ENCODE results near the gene CUZD1.
A peak's percentile ranks its signal among the peaks of the same experiment; 100 is the strongest.
"Not testable (repeated sequence)": the region's sequence is repeated elsewhere in the genome, so short reads cannot be mapped to it uniquely, and the experiment has no call there.

Gene CUZD1, protein sequence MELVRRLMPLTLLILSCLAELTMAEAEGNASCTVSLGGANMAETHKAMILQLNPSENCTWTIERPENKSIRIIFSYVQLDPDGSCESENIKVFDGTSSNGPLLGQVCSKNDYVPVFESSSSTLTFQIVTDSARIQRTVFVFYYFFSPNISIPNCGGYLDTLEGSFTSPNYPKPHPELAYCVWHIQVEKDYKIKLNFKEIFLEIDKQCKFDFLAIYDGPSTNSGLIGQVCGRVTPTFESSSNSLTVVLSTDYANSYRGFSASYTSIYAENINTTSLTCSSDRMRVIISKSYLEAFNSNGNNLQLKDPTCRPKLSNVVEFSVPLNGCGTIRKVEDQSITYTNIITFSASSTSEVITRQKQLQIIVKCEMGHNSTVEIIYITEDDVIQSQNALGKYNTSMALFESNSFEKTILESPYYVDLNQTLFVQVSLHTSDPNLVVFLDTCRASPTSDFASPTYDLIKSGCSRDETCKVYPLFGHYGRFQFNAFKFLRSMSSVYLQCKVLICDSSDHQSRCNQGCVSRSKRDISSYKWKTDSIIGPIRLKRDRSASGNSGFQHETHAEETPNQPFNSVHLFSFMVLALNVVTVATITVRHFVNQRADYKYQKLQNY

DNA sequence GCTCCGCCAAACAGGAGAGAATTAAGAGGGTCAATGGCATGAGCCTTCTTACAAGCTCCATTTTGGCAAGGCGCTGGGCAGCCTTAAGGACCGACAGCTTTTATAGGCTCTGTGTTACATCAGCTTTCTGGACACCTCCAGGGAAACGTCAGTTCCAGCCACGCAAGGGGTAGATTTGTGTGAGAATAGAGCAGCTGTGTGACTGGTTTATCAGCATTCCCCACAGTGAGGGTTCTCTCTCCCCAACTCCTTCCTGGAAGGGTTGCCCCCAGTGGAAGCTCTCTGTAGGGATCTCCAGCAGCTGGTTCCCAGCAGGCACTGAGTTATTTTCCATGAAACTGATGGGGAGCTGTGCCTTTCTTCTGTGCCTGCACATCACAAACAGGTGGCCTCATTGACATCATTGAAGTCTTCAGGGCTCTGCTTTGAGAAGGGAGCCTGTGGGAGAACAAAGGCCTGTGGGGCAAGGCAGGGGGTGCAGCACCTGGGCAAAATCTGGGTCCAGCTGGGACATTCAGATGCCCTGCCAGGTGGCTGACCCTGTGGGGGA is at the start of gene CUZD1:
CUZD1 (minus strand) TSS at position 75 of the 550 bp plus-strand sequence; CDS start at position 61, 14 bp downstream.
- peak; percentile 60 for DNase-seq (ENCODE audit: low read depth, low spot score)

GRCh38 chr10:122894261-122894944 is 48.7 kb upstream of the CUZD1 start:
- no peak for DNase-seq (ENCODE audit: low read depth, low spot score)

DNA sequence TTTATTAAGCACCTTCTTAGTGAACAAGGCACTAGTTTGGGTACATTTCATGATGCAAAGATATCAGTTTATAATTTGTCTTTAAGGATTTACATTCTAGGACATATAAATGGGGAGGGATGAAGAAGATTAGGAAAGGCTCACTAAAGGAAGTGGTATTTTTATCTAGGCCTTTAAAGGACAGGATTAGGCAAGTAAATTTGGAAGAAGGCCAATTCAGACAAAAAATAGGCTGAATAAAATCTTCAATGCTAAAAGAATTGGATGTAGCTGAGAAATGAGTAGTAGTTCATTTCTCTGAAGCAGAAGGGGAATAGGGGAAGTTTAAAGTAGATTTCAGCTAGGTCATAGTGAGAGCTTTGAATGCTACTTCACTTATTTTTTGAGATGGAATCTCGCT is 38.5 kb upstream of the CUZD1 start:
- no peak for DNase-seq (ENCODE audit: low read depth, low spot score)

DNA sequence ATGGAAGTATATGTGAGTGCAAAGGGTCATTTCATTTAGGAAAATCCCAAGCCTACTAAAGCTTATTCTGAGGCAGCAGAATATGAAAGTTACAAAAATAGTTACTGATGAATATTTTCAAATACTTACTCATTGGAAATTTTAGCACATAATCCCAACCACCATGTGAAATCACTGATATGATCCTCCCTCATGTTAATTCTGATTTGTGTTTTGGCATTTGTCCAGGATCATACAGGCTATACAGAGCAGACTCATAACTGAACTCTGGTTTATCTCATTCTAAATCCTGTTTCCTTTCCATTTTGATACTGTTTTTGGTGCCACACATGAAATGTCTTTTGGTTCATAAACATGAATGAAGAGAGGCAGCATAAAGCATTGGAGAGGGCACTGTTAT is 37.1 kb upstream of the CUZD1 start:
- DNase-seq (ENCODE audit: low read depth, low spot score): no peak

DNA sequence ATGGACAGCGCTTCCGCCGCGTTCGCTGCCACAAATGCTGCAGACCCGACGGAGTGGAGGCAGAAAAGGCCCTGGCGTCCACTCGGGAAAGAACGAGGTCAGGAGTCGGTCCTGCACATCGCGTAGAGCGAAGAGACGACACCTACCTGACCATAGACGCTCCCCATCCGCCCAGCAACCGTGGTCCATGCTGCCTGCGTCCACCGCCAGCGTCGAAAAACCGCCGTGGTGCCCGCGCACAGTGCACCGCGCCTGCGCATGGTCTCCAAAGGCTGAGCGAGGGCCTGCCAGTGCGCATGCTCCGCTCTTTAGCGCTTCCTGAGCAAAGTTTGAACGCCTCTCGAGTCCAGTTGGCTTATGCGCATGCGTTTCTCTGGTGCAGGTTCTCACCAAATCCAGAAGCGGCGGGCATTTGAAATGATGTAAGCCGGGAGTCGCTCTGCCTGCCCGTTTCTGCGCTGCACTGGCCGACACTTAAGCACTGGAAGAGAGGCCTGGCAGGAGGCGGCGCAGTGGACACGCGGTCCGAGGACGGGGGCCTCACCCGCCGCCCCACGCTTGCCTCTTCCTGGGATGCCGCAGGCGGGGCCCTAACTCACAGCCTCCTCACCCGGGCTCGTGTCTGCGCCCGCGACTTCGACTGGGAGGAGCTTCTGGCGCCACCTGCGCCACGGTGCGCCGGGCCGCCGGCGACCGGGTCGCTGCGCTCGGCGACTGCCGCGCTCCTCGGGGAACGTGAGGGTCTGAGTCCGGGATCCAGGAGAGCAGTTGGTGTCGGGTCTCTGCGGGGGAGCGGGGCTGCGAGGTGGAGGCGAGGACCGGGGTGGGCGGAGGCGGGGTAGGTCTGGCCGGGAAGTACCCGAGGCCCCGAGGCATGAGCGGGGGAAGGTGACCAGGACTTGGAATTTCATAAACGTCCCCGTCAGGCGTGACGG is 33.9 kb upstream of the CUZD1 start, which contains the start of gene FAM24B:
FAM24B (minus strand) TSS at position 243 of the 935 bp plus-strand sequence. CDS start 29,066 bp downstream, outside the sequence.
- DNase-seq (ENCODE audit: low read depth, low spot score): peak; percentile 96

DNA sequence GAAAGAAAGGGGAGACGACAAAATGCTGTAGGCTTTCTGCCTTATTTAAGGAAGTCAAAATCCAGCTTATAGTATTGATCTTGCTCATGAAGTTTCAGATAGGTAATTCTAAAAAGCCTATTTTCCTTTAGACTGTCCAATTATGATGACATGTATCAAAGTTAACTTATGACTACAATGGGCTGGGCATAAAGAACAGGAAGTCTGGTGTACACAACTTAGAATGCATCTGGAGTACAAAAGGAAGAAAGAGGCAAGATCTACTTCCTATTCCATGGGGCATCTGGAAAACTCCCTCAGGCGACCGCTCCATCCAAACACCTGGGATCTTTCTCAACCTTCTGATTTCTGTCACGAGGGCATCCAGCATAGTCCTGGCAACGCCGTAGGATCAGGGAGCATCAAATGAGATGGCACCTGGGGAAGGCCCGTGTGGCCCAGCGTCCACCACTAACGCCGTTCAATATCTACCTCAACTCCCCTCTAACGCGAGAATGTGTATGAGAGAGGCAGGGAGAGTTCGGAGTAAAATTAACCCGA is 33.2 kb upstream of the CUZD1 start:
- no peak for DNase-seq (ENCODE audit: low read depth, low spot score)

DNA sequence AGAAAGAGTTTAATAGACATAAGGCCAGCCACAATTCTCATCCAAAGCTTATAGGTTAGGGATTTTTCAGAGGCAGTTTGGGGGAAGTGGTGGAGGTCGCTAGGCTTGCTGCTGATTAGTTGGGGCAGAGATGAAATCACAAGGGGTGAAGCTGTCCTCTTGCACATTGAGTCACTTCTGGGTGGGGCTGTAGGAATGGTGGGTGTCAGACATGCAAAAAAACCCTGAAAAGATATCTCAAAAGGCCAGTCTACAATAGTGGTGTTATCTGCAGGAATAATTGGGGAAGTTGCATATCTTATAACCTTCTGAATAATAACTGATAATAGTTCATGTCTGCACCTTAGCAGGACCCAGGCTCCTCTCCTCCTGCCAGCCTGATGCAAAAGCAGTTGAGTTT is 31.6 kb upstream of the CUZD1 start:
- no peak for DNase-seq (ENCODE audit: low read depth, low spot score)

- no peak for DNase-seq (ENCODE audit: low read depth, low spot score)
These were observed 30.8 kb upstream of the CUZD1 start for GRCh38 chr10:122876467-122876855.

DNA sequence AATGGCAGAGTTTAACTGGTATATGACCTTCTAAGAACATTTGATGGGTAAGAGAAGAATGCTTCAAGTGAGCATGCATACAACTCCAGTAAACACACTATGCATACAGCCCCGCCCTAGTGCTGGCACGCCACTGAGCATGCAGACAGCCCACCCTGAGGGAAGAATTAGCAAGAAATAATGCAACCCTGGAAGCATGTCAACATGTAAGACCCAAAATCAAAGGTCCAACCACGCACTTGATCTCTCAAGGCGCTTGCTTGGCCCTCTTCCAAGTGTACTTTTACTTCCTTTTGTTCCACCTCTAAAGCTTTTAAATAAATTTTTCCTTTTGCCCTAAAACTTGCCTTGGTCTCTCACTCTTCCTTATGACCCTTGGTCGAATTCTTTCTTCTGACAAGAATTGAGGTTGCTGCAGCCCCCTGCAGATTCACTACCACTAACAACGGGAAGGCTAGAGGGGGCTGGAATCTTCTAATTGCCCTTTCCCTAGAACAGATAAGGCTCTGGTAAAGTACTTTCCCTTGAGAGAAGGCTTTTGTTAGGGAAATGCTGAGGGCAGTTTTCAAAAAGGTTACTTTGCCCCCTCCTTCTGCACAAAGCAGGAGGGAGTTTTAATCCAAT is 30.3 kb upstream of the CUZD1 start:
- DNase-seq (ENCODE audit: low read depth, low spot score): peak; percentile 73

DNA sequence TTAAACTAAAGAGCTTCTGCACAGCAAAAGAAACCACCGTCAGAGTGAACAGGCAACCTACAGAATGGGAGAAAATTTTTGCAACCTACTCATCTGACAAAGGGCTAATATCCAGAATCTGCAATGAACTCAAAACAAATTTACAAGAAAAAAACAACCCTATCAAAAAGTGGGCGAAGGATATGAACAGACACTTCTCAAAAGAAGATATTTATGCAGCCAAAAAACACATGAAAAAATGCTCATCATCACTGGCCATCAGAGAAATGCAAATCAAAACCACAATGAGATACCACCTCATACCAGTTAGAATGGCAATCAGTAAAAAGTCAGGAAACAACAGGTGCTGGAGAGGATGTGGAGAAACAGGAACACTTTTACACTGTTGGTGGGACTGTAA is 26.3 kb upstream of the CUZD1 start:
- not testable (repeated sequence) for DNase-seq (ENCODE audit: low read depth, low spot score)

GRCh38 chr10:122868768-122869167 is 23.1 kb upstream of the CUZD1 start:
- not testable (repeated sequence) for DNase-seq (ENCODE audit: low read depth, low spot score)

- not testable (repeated sequence) for DNase-seq (ENCODE audit: low read depth, low spot score)
These were observed 21.3 kb upstream of the CUZD1 start for GRCh38 chr10:122866757-122867482.

- no peak for DNase-seq (ENCODE audit: low read depth, low spot score)
These were observed 19.2 kb upstream of the CUZD1 start for GRCh38 chr10:122864901-122865300.

- no peak for DNase-seq (ENCODE audit: low read depth, low spot score)
These were observed 18.5 kb upstream of the CUZD1 start for GRCh38 chr10:122864194-122864592.

DNA sequence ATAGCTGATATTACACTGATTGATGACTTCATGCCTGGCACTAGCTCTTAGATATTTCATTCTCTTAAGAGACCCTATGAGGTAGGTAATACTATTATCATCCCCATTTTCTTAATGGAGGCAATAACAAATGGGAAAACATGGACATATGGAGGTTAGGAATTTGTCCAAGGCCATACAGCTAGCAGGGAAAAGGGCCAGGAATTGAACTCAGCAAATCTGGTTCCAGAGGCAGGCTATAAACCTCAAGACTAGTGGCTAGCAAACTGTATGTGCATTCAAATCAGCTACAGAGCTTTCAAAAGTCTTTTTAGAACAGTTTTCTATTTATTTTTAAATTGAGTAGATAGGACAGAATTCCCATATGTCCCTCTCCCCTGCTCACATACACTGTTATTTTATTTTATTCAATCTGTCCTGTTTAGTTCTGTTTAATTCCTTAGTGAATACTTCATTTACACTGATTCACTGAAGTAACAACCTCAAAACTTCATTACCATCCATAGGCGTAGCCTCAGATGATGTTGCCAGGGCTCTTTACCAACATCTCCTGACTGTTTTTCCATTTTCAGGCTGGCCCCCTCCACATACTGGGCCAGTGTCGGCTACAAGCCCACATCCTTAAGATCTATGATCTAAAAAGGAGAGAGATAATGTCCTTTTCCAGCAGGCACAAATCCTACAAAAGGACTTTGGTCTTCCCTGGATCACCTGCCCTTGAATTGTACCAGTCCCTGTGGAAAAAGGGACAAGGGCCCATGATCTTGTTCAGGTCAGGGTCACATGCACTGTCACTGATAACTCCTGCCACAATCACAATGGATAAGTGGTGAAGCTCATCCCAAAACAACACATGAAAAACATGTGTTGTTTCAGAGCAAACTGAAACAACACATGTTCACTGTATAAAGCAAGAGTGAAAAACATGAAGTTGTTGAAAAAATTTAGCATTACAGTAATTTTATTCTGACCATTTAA is 17.8 kb upstream of the CUZD1 start:
- no peak for DNase-seq (ENCODE audit: low read depth, low spot score)

DNA sequence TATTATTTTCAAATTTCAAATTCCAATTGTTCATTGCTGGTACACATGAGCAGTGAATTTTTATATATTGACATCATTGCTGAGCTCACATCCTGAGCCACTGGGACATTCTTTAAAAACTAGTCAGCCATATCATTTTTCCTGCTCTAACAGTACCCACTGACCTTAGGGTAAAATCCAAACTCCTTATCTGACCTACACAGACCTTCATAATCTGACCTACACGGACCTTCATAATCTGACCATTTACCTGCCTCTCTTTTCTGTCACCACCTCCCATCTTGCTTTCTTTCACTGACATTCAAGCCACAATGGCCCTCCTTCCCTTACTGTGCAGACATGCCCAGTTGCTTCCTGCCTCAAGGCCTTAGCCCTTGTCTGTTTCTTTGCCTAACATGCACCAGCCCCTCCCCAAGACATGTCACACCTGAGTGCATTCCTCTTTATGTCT is 16.1 kb upstream of the CUZD1 start:
- DNase-seq (ENCODE audit: low read depth, low spot score): no peak

GRCh38 chr10:122859527-122859926 is 13.9 kb upstream of the CUZD1 start:
- no peak for DNase-seq (ENCODE audit: low read depth, low spot score)

DNA sequence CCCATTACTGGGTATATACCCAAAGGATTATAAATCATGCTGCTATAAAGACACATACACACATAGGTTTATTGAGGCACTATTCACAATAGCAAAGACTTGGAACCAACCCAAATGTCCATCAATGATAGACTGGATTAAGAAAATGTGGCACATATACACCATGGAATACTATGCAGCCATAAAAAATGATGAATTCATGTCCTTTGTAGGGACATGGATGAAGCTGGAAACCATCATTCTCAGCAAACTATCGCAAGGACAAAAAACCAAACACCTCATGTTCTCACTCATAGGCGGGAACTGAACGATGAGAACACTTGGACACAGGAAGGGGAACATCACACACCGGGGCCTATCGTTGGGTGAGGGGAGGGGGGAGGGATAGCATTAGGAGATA is 12.4 kb upstream of the CUZD1 start:
- DNase-seq (ENCODE audit: low read depth, low spot score): not testable (repeated sequence)
